Measurements from ENCODE around the gene TAS2R3. TPM values are rescaled to one million over a fixed set of nuclear protein-coding genes. Genes with fewer than 3 reads are reported as not detected.

TAS2R3 gene
- total RNA-seq, 2 experiments from 2014 or later, result 1.5 to 3.8 TPM

GRCh38 chr7:141789917-141790316 is 26.0 kb downstream of the TAS2R3 start, which contains the start of gene TAS2R5:
Gene TAS2R5, plus strand, starts transcription at chr7:141790217. Its CDS starts 145 bp downstream, at chr7:141790362.
- no peaks in the 10 kb centered on the region for H3K79me2 ChIP-seq (ENCODE audit: insufficient read depth, low read depth, low read length)
- BruUV-seq (replicated peaks), result no TSS peak
- intact Hi-C loops (cut with micrococcal nuclease; ENCODE audit: unreplicated experiment), result no loop called here
- ChIA-PET POLR2A (no interaction called here), CTCF (ENCODE audit: unreplicated experiment) (no interaction called here)
- no peak within 1 kb of the TSS for H3K27ac ChIP-seq (ENCODE audit: low read depth, low read length, poor library complexity, severe bottlenecking)
- no peaks in the 10 kb centered on the region for H3K4me1 ChIP-seq (ENCODE audit: insufficient read depth, low read length, poor library complexity, severe bottlenecking)
- H2AFZ ChIP-seq (ENCODE audit: low read length), result no peak within 1 kb of the TSS
- no peaks in the 10 kb centered on the region for H3K9me2 ChIP-seq (ENCODE audit: insufficient read depth, low read length)
- no peak within 1 kb of the TSS for H3K4me3 ChIP-seq (ENCODE audit: low read depth, low read length, poor library complexity, severe bottlenecking)
- H4K20me1 ChIP-seq (ENCODE audit: insufficient read depth, low read length), result no peaks in the 10 kb centered on the region
- no peak within 1 kb of the TSS for H3K4me2 ChIP-seq (ENCODE audit: low read length)
- no peaks in the 10 kb centered on the region for H3K9me3 ChIP-seq (ENCODE audit: low read length)
- DNase-seq (ENCODE audit: low spot score), result no peak
- H3K36me3 ChIP-seq (ENCODE audit: insufficient read depth, low read length), result no peaks in the 10 kb centered on the region
- TF ChIP-seq EZH2phosphoT487 (IDR thresholded peaks at IDR 0.05; ENCODE audit: borderline replicate concordance, low read depth, low read length) (no peak), CTCF (conservative IDR thresholded peaks at IDR 0.05; ENCODE audit: low read length) (no peak)

GRCh38 chr7:141792526-141792925 is 28.6 kb downstream of the TAS2R3 start:
- no peaks in the 10 kb centered on the region for H3K36me3 ChIP-seq (ENCODE audit: insufficient read depth, low read length)
- H3K4me3 ChIP-seq (ENCODE audit: low read depth, low read length, poor library complexity, severe bottlenecking), result no peak overlapping the region
- H4K20me1 ChIP-seq (ENCODE audit: insufficient read depth, low read length), result no peaks in the 10 kb centered on the region
- no peaks in the 10 kb centered on the region for H3K79me2 ChIP-seq (ENCODE audit: insufficient read depth, low read depth, low read length)
- no peak overlapping the region for H2AFZ ChIP-seq (ENCODE audit: low read length)
- intact Hi-C loops (cut with micrococcal nuclease; ENCODE audit: unreplicated experiment), result no loop called here
- TF ChIP-seq EZH2phosphoT487 (IDR thresholded peaks at IDR 0.05; ENCODE audit: borderline replicate concordance, low read depth, low read length) (no peak), CTCF (conservative IDR thresholded peaks at IDR 0.05; ENCODE audit: low read length) (no peak)
- BruUV-seq (replicated peaks), result no TSS peak
- ChIA-PET POLR2A (no interaction called here), CTCF (ENCODE audit: unreplicated experiment) (interaction anchor here (0.6 kb wide), 1 partner anchor 153 kb away, joined by 3 read pairs; no protein-coding TSS in a partner anchor)
- H3K9me2 ChIP-seq (ENCODE audit: insufficient read depth, low read length), result no peaks in the 10 kb centered on the region
- no peaks in the 10 kb centered on the region for H3K4me1 ChIP-seq (ENCODE audit: insufficient read depth, low read length, poor library complexity, severe bottlenecking)
- H3K27ac ChIP-seq (ENCODE audit: low read depth, low read length, poor library complexity, severe bottlenecking), result no peak overlapping the region
- DNase-seq (ENCODE audit: low spot score), result no peak
- H3K9me3 ChIP-seq (ENCODE audit: low read length), result no peaks in the 10 kb centered on the region
- H3K4me2 ChIP-seq (ENCODE audit: low read length), result no peak overlapping the region

Small RNAs within 50 kb of the gene (small RNA-seq; reads per million reads assigned to genes)
- gene RNU1-82P, result not detected

Other genes with a start within 250 kb of the TAS2R3 start
- 26.5 and 31.2 TPM in 2 replicates for gene AGK, start 212.7 kb upstream of the TAS2R3 start, total RNA-seq (2014; rRNA removed; shearing (Covaris generic))
- 33.6 and 40.5 TPM in 2 replicates for gene AGK, start 212.7 kb upstream of the TAS2R3 start, total RNA-seq (2022)
- gene DENND11, start 61.9 kb upstream of the TAS2R3 start, total RNA-seq (2014; rRNA removed; shearing (Covaris generic)), result 3.8 and 4.9 TPM in 2 replicates
- 9.7 and 9.9 TPM in 2 replicates for gene DENND11, start 61.9 kb upstream of the TAS2R3 start, total RNA-seq (2022)
- not detected in 2 replicates for gene WEE2, start 55.7 kb upstream of the TAS2R3 start, total RNA-seq (2014; rRNA removed; shearing (Covaris generic))
- not detected in 2 replicates for gene WEE2, start 55.7 kb upstream of the TAS2R3 start, total RNA-seq (2022)
- 177 and 235 TPM in 2 replicates for gene SSBP1, start 25.7 kb upstream of the TAS2R3 start, total RNA-seq (2014; rRNA removed; shearing (Covaris generic))
- 157 and 178 TPM in 2 replicates for gene SSBP1, start 25.7 kb upstream of the TAS2R3 start, total RNA-seq (2022)
- 1.6 and 2.4 TPM in 2 replicates for gene TAS2R4, start 12.6 kb downstream of the TAS2R3 start, total RNA-seq (2014; rRNA removed; shearing (Covaris generic))
- 1.2 and 1.8 TPM in 2 replicates for gene TAS2R4, start 12.6 kb downstream of the TAS2R3 start, total RNA-seq (2022)
- 1.6 and 2.2 TPM in 2 replicates for gene TAS2R5, start 26.1 kb downstream of the TAS2R3 start, total RNA-seq (2014; rRNA removed; shearing (Covaris generic))
- gene TAS2R5, start 26.1 kb downstream of the TAS2R3 start, total RNA-seq (2022), result 1.3 and 1.8 TPM in 2 replicates
- gene PRSS37, start 77.4 kb downstream of the TAS2R3 start, total RNA-seq (2014; rRNA removed; shearing (Covaris generic)), result not detected in 2 replicates
- not detected in 2 replicates for gene PRSS37, start 77.4 kb downstream of the TAS2R3 start, total RNA-seq (2022)
- 0.06 TPM in 1 of 2 replicates, not detected in the other for gene OR9A4, start 152.3 kb downstream of the TAS2R3 start, total RNA-seq (2014; rRNA removed; shearing (Covaris generic))
- gene OR9A4, start 152.3 kb downstream of the TAS2R3 start, total RNA-seq (2022), result not detected in 2 replicates
- gene CLEC5A, start 182.9 kb downstream of the TAS2R3 start, total RNA-seq (2014; rRNA removed; shearing (Covaris generic)), result not detected in 2 replicates
- gene CLEC5A, start 182.9 kb downstream of the TAS2R3 start, total RNA-seq (2022), result not detected in 2 replicates
- not detected in 2 replicates for gene TAS2R38, start 209.7 kb downstream of the TAS2R3 start, total RNA-seq (2014; rRNA removed; shearing (Covaris generic))
- not detected in 2 replicates for gene TAS2R38, start 209.7 kb downstream of the TAS2R3 start, total RNA-seq (2022)
- gene MGAM, start 231.8 kb downstream of the TAS2R3 start, total RNA-seq (2014; rRNA removed; shearing (Covaris generic)), result 0.03 and 0.05 TPM in 2 replicates
- not detected in 2 replicates for gene MGAM, start 231.8 kb downstream of the TAS2R3 start, total RNA-seq (2022)

Measured in OCI-LY7 (cell line).